OCI-LY7 (cell line): Measurements from ENCODE around the gene ARMC5.

Source experiments
- CTCF ChIP-seq: fragments of 200-600 bp; sonication (generic); conservative IDR thresholded peaks from 2 replicates; pipeline ENCODE4 v1.5.1; 2014; ENCODE audit warnings: mild to moderate bottlenecking, antibody characterized with exemption, low read length, moderate library complexity, mixed read lengths
- EZH2phosphoT487 ChIP-seq: fragments of 200-600 bp; sonication (generic); IDR thresholded peaks from 2 replicates; pipeline ENCODE4 v1.6.1; 2018; ENCODE audit warnings: low read depth, borderline replicate concordance, mild to moderate bottlenecking, mixed run types, antibody characterized with exemption, low read length, moderate library complexity, mixed read lengths

GRCh38 chr16:31489616-31490584 is 30.6 kb downstream of the ARMC5 start:
- TF ChIP-seq CTCF (no peak), EZH2phosphoT487 (no peak)
